ENCODE results near the gene COX11.

- peak in 1 of 2 donors; percentile 34 for TF ChIP-seq CTCF (conservative IDR thresholded peaks at IDR 0.05 in 1 of 2, IDR thresholded peaks at IDR 0.05 in 1 of 2; ENCODE audit: low read depth in 1 of 2, low read length in 2 of 2)
- no peak for TF ChIP-seq EZH2 (IDR thresholded peaks at IDR 0.05; ENCODE audit: low read length, missing control alignments)
Observed at GRCh38 chr17:54968262-54968987, at the start of gene COX11, which contains the start of gene STXBP4.

All from fibroblast of lung (primary cell).